ENCODE results near the gene C5orf22. TPM values are rescaled to one million over a fixed set of nuclear protein-coding genes. Genes with fewer than 3 reads are reported as not detected.

C5orf22 gene
- total and polyA plus RNA-seq, 2 of the 13 experiments (the other 11 are each of a cell fraction or from before 2014, with no cell fraction given) = 14.0 to 21.5 TPM

- TF ChIP-seq ZNF12 (CRISPR knock-in tag; IDR thresholded peaks at IDR 0.05) = 0 out of 2 replicates have a peak, but pooled peaks have one; percentile 8
- no peak for TF ChIP-seq ZFAT (CRISPR knock-in tag; conservative IDR thresholded peaks at IDR 0.05)
- TF ChIP-seq KAT8 (CRISPR knock-in tag; IDR thresholded peaks at IDR 0.05) = peak; percentile 89
- no peak for TF ChIP-seq ADNP (CRISPR knock-in tag; IDR thresholded peaks at IDR 0.05)
- no peak for TF ChIP-seq HMG20A (CRISPR knock-in tag; IDR thresholded peaks at IDR 0.05; ENCODE audit: borderline replicate concordance)
- TF ChIP-seq GMEB1 (CRISPR knock-in tag; IDR thresholded peaks at IDR 0.05; ENCODE audit: borderline replicate concordance) = peak; percentile 32; the same call in 1 of the 2 replicates
- TF ChIP-seq NFKBIZ (CRISPR knock-in tag; IDR thresholded peaks at IDR 0.05) = no peak
- TF ChIP-seq TMF1 (CRISPR knock-in tag; IDR thresholded peaks at IDR 0.05; ENCODE audit: low read depth) = no peak
- no peak for TF ChIP-seq SUZ12 (IDR thresholded peaks at IDR 0.05; ENCODE audit: low read depth, low read length)
- peak; percentile 44; the same call in 1 of the 2 replicates for TF ChIP-seq ZNF605 (CRISPR knock-in tag; IDR thresholded peaks at IDR 0.05)
- TF ChIP-seq TOE1 (CRISPR knock-in tag; IDR thresholded peaks at IDR 0.05) = no peak
- no peak for TF ChIP-seq TRIM22 (IDR thresholded peaks at IDR 0.05)
- no peak for TF ChIP-seq KLF12 (CRISPR knock-in tag; IDR thresholded peaks at IDR 0.05; ENCODE audit: borderline replicate concordance)
- TF ChIP-seq, protein P1, sequence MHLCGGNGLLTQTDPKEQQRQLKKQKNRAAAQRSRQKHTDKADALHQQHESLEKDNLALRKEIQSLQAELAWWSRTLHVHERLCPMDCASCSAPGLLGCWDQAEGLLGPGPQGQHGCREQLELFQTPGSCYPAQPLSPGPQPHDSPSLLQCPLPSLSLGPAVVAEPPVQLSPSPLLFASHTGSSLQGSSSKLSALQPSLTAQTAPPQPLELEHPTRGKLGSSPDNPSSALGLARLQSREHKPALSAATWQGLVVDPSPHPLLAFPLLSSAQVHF (CRISPR knock-in tag; IDR thresholded peaks at IDR 0.05) = no peak
- no peak; the same call in 1 of the 2 replicates for TF ChIP-seq ZNF777 (CRISPR knock-in tag; IDR thresholded peaks at IDR 0.05)
- no peak for TF ChIP-seq RARG (CRISPR knock-in tag; IDR thresholded peaks at IDR 0.05; ENCODE audit: low read depth)
- TF ChIP-seq, protein P2, sequence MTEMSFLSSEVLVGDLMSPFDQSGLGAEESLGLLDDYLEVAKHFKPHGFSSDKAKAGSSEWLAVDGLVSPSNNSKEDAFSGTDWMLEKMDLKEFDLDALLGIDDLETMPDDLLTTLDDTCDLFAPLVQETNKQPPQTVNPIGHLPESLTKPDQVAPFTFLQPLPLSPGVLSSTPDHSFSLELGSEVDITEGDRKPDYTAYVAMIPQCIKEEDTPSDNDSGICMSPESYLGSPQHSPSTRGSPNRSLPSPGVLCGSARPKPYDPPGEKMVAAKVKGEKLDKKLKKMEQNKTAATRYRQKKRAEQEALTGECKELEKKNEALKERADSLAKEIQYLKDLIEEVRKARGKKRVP (CRISPR knock-in tag; IDR thresholded peaks at IDR 0.05) = no peak
- TF ChIP-seq ZNF350 (CRISPR knock-in tag; IDR thresholded peaks at IDR 0.05; ENCODE audit: borderline replicate concordance, low read depth) = peak; percentile 52; the same call in 1 of the 2 replicates
- no peak for TF ChIP-seq RORA (CRISPR knock-in tag; IDR thresholded peaks at IDR 0.05)
- 0 out of 2 replicates have a peak, but pooled peaks have one; percentile 52 for TF ChIP-seq IRF2 (CRISPR knock-in tag; IDR thresholded peaks at IDR 0.05)
- TF ChIP-seq ZNF577 (CRISPR knock-in tag; IDR thresholded peaks at IDR 0.05; ENCODE audit: borderline replicate concordance, low read depth) = peak; percentile 59; the same call in 1 of the 2 replicates
- TF ChIP-seq SMARCC2 (IDR thresholded peaks at IDR 0.05) = no peak
- no peak for TF ChIP-seq FOXO1 (CRISPR knock-in tag; IDR thresholded peaks at IDR 0.05)
- TF ChIP-seq MYPOP (CRISPR knock-in tag; IDR thresholded peaks at IDR 0.05) = peak; percentile 70; the same call in 1 of the 2 replicates
- 0 out of 2 replicates have a peak, but pooled peaks have one; percentile 33 for TF ChIP-seq ZNF136 (CRISPR knock-in tag; IDR thresholded peaks at IDR 0.05; ENCODE audit: low read depth)
Observed at GRCh38 chr5:31531888-31532547, at the start of gene C5orf22, which contains the start of gene DROSHA (continued).
